Measurements from ENCODE around the gene RPL18A.

RPL18A gene

GRCh38 chr19:17859533-17860330, at the start of gene RPL18A:
TSS of gene RPL18A (plus strand) at chr19:17859910. CDS start at chr19:17859957, 47 bp downstream.
- DNase-seq = peak; percentile 97

- no peak for DNase-seq
Observed at GRCh38 chr19:17811103-17811502, 48.6 kb upstream of the RPL18A start.

- DNase-seq = no peak
Observed at GRCh38 chr19:17811681-17812080, 48.0 kb upstream of the RPL18A start.

GRCh38 chr19:17812099-17812498, 47.6 kb upstream of the RPL18A start:
- no peak for DNase-seq

GRCh38 chr19:17817668-17818363, 41.9 kb upstream of the RPL18A start:
- no peak for DNase-seq

GRCh38 chr19:17821190-17821589, 38.5 kb upstream of the RPL18A start, which contains the start of gene INSL3:
TSS of gene INSL3 (minus strand) at chr19:17821519. CDS start at chr19:17821506, 13 bp downstream.
- no peak for DNase-seq

GRCh38 chr19:17824339-17824738, 35.4 kb upstream of the RPL18A start:
- no peak for DNase-seq

GRCh38 chr19:17826508-17827056, 33.1 kb upstream of the RPL18A start:
- no peak for DNase-seq

GRCh38 chr19:17829855-17830566, 29.7 kb upstream of the RPL18A start:
- peak; percentile 29 for DNase-seq

GRCh38 chr19:17830567-17831418, 28.9 kb upstream of the RPL18A start:
- peak; percentile 41 for DNase-seq

- DNase-seq = no peak
Observed at GRCh38 chr19:17831419-17831888, 28.3 kb upstream of the RPL18A start.

GRCh38 chr19:17832443-17833208, 27.1 kb upstream of the RPL18A start:
- no peak for DNase-seq

- DNase-seq = no peak
Observed at GRCh38 chr19:17834350-17835181, 25.1 kb upstream of the RPL18A start.

GRCh38 chr19:17835182-17836006, 24.3 kb upstream of the RPL18A start:
- DNase-seq = no peak

- DNase-seq = no peak
Observed at GRCh38 chr19:17836530-17836929, 23.2 kb upstream of the RPL18A start.

GRCh38 chr19:17837972-17838371, 21.7 kb upstream of the RPL18A start:
- no peak for DNase-seq

- DNase-seq = no peak
Observed at GRCh38 chr19:17840019-17840418, 19.7 kb upstream of the RPL18A start.

- no peak for DNase-seq
Observed at GRCh38 chr19:17841371-17841809, 18.3 kb upstream of the RPL18A start.
